Measurements from ENCODE around the gene UBAC1.

UBAC1 gene, protein sequence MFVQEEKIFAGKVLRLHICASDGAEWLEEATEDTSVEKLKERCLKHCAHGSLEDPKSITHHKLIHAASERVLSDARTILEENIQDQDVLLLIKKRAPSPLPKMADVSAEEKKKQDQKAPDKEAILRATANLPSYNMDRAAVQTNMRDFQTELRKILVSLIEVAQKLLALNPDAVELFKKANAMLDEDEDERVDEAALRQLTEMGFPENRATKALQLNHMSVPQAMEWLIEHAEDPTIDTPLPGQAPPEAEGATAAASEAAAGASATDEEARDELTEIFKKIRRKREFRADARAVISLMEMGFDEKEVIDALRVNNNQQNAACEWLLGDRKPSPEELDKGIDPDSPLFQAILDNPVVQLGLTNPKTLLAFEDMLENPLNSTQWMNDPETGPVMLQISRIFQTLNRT

DNA sequence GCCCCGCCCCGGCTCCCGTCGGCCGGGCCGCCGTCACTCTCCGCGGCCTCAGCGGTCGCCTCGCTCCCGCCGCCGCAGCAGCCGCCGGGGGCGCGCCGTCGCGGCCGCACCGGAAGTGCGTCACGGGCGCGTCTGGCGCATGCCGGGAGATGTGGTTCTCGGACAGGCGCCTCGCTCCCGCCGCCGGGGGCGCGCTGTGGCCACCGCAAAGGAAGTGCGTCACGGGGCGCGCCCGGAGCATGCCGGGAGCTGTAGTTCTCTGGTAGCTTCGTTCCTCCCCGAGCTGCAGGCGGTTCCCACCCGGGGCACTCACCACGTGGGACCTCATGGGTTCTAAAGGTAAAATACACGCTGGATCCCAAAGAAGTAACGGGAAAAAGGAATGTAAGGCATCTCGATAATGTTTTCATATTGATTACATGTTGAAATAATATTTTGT, at the start of gene UBAC1:
Gene UBAC1 (minus strand): TSS at position 97 of the 439 bp plus-strand sequence. CDS start 211 bp downstream, outside the sequence.
- DNase-seq = peak; percentile 96

DNA sequence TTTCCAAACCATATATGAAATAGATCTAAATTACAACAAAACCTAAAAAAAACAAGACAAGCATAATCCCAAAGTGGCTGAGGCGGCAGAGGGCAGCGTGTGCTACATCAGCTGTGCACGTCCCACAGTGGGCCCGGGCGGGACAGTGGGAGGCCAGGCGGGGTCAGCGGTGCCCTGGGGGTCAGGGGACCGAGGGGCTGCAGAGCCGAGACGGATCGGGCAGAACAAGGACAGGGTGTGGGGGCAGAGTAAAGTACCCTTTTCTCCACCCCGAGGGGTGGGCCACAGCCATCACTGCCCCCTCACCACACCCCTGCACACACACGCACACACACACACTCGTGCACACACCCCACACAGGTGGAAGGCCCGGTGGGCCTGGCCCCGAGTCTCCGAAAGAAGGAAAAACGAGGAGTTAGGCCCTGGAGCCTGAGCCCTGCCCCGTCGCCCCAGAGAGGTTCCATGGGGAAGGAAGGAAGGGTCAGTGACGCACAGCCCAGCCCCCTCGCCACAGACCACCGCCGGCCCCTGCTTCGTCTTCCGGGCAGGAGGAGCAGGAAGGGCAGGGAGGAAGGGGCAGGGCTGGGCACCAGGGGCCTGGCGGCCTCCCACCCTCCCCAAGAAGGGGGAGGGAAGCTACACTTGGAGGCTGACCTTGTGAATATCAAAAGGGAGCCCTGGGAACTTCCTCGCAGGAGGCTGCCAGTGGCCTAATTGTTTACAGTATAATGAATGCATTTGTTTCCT, 49.6 kb upstream of the UBAC1 start:
- DNase-seq = no peak

DNA sequence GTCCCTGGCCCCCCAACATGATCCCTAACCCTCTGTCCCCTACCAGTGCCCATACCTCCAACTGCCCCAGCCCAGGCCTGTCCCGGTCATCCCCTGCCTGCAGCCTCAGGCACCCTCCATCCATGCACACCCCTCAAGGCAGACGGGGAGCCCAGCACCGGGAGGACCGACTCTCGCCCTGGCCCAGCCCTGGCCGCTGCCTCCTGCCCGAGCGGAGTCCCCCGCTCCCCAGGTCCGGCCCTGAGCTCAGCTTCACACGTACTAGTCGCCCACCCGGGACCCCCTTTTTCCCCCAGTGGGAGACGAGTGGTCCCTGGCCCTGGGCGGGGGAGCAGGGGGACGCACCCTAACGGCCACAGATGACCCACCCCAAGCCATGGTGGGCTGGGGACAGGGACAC, 49.0 kb upstream of the UBAC1 start:
- no peak for DNase-seq

DNA sequence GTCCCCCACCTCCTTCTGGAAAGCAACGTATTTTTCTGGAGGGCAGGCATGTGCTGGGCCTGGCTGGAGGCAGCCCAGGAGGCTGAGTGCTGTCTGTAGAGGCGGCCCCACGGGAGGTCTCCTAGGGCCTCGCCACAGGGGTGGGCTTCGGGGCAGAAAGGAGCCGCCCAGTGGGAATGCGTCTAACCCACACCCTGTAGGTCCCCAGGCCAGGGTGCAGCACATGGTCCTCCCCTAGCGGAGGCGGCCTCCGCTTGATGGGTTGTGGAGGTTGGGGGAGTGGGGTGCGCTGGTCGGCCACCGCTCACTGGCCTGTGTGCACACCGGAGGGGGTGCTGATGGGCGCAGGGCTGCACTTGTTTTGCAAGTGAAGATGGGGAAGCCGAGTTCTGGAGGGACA, 48.3 kb upstream of the UBAC1 start:
- DNase-seq = no peak

DNA sequence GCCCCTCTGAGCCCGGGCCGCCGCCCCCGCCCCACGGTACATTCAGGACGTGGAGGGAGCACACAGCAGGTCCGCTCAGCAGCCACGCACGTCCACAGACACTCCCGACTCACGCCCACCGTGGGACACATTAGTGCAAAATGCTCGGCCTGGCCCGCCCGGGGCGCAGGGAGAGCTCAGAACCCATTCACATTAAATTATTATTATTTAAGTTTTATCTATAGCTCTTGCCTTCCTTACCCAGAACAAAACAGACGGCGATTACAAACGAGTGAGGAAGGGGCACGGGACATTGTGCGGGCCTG, 47.5 kb upstream of the UBAC1 start:
- no peak for DNase-seq

DNA sequence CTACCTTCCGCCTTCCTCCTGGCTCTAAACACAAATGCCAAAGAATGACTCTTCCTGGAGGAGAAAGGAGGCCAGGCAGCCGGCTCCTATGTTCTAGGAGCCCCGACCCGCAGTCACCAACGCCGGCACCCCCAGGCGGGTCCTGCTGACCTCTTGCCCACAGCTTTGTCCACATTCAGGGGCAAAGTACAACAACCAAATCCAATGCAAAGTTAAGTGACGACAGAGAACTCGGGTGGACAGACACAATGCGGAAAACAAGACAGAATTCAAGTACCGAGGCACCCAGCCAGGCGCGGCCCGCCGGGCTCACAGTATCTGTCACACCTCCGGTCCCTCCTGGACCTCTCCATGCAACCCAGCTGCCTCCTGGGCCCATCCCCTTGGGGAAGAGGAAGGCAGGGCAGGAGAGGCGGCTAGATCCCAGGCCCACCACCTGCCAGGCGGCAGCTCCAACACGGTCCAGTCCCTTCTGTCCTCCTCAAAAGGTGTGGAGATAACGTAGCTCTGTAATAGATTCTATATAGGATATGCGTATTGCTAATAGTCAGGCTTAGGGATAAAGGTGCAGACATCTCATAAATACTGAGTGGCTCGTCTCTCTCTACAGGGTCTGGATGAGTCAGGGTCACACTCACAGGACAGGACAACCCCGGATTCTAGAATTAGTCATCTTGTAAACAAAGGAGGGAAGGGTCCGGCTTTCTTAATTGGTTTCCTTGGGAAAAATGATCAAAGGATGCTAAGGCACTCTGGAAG, 46.9 kb upstream of the UBAC1 start:
- DNase-seq = no peak

DNA sequence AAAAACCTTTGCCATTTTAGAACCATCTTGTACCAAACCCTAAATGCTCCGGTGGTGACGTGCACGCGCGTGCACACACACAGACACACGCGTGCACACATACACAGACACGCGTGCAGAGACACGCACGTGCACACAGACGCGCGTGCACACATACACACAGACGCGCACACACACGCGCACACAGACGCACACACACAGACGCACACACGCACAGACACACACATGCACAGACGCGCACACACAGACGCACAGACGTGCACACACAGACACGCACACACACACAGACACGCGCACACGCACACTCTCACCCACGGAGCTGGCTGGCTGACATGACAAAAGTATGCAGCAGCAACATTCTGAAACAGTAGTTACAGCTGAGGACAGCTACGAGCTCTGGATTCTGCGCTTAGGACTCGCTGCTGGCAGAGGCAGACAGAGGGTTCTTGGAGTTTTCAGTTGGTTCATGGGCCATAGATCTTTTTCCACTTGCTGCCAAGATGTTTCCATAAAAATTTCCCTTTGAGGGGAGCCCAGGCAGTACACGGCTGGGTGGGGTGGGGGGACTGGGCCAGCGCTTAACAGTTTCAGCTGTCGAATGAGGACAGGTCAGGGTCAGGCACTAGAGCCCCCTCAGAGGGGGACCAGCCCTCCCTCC, 46.2 kb upstream of the UBAC1 start:
- no peak for DNase-seq

DNA sequence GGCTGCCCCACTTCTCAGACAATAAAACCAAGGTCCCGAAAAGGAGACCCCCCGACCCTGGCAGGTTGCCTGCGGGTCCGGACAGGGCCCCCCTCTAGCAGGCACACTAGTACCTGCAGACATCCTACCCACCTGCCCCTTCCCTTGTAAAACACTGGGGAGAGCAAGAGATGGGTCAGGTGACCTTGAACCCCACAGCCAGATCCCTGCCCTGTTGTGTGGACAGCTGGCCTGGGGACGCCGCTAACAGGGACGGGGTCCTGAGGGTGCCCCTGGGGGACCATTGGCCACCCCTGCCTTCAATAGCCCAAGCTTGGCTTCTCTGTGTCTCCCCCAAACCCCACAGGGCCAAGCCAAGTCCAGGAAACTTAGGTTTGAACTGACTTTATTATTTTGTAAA, 45.0 kb upstream of the UBAC1 start:
- DNase-seq = no peak

DNA sequence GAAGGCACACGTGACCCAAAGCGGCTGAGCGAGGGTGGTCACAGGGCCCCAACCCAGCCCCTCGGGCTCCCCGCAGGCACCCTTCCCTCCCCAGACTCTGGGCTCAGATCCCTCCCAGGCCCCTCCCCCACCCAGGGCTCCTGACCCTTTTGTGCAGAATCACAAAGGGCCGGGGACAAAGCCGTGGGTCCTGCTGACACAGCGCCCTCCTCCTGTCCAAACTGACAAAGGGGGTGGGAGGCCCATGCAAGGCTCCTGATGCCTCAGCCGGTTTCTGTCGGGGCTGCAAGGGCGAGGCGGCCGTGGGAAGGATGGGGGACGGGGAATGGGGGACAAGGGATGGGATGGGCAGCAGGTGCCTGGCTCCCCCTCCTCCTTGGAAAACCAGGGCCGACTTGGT, 43.5 kb upstream of the UBAC1 start:
- DNase-seq = no peak

DNA sequence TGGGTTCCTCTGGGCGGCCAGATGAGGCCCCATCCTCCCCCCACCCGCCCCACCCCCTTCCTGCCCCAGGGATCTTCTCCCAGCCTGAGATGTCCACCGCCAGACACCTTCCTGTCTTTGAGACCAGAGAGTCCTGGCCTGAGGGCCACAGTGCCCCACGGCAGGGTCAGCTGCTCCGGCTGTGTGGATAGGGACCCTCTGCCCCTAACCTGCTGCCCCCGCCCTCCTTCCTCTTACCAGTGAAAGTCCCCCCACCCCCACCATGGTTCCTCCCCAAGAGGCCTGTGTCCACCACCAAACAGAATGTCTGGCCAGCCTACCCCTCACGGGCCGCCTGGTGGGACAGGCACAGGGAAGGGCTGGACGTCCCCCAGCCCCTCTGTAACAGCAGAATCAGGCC, 43.0 kb upstream of the UBAC1 start:
- no peak for DNase-seq

DNA sequence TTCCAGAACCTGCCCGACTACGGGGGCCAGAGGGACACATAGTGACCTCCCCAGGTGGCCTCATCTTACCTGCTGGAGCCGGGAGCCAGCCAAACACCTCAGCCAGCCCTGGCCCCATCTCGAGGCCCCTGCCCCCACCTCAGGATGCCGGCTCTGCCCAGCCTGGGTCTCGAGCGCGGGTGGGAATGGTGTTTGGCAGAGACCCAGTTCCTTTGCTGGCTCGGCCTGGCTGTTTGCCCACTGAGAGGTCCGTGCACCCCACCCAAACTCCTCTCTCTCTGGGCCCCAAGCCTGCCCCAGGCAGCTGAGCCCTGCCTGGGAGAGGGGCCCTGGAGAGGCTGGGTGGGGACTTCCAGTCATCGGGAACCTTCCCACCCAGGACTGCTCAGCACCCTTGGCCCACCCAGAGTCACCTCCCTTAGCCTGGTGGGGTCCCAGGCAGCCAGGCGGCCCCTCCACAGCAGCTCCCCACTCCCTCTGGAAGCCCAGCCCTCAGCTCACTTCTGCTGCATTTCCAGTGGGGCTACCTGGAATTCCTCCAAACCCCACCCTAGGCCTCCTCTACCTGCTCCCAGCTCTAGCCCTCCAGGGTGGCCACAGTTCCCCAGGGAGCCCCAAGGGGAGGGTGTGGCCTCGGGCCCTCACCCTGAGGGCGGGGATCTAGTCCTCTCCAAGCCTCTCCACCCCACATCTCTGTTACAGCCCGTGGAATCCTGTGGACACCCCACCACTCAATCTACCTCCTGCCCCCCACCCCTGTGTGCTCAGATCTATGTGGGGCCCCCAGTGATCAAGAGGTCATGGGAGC, 42.4 kb upstream of the UBAC1 start:
- no peak for DNase-seq

DNA sequence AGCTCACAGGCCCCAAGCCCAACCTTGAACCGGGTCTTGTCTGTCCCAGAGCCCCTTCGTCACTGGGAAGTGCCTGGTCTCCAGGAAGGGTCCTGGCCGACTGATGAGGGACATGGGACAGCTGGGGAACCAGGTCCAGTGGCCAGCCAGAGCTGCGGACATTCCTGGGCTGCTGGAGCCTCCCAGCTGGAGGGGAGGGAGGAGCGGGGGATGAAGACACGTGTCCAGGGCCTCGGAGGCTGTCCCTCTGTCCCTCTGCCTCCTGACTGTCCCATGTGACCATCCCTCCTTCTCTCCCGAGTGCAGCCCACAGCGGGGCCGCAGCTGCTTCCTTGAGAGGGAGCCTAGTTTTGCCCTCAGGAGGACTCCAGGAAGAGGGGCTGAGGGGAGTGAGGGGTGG, 41.7 kb upstream of the UBAC1 start:
- no peak for DNase-seq

DNA sequence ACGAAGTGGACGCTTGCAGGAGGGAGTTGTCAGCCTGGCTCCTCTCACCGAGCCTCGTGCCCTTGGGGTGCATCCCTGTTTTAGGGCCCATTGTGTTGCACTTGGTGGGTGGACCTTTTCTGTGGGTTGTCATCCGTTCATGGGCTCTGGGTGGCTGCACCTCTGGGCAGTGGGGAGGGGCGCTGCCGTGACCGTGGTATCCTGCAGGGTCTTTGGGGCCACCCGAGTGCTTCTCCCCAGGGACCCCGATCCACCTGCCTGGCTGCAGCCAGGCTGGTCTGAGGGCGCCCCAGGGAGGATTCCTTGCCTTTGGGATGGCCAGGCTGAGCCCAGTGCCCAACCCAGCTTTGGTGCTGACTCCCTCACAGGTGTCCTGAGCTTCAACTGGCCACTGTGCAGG, 41.0 kb upstream of the UBAC1 start:
- no peak for DNase-seq

DNA sequence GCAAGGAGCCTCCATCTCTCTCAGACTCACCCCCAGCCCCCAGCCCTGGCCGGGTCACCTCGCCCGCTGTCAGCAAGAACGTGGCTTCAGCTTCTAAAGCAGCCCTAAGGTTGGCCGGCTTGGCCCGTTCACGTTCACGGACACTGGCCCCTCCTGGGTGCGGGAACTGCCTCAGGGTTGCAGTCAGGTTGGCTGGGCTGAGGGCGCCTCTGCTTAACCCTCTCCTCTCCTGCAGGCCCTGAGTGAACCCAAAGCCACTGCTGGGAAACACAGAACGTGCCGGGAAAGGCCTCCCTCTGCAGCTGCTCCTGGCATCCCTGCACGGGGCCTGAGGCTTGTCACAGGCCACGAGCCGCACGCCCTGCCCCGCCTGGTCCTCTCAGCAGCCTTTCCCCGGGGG, 40.1 kb upstream of the UBAC1 start:
- DNase-seq = no peak

DNA sequence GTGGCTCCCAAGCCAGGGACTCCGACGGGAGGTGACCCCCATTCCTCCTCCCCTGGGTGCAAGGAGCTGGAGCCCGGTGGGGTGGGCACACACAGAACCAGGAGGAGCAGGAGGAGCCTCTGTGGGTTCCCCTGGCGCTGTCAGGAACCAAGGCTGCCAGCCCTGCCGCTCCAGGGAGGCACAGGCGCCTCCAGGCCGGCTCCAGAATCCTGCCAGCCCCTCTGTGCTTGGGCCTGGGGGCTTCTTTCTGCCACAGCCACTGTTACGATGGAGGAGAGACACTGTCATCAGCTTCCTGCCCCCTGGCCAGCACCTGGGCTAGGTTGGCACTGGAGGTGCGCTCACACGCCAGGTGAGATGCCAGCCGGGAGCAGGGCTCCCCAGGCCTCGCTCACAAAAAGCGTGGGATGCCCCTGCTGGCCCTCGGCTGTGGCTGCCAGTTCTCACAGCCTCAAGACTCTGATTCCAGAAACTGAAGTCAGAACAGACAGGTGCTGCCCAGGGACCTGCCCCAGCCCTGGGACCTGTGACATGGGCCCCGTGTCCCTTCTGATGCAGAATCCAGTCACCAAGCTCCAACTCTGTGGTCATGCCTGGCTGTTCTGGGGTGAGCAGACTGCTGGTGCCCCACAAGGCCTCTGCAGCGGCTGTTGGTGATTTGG, 37.4 kb upstream of the UBAC1 start:
- no peak for DNase-seq

DNA sequence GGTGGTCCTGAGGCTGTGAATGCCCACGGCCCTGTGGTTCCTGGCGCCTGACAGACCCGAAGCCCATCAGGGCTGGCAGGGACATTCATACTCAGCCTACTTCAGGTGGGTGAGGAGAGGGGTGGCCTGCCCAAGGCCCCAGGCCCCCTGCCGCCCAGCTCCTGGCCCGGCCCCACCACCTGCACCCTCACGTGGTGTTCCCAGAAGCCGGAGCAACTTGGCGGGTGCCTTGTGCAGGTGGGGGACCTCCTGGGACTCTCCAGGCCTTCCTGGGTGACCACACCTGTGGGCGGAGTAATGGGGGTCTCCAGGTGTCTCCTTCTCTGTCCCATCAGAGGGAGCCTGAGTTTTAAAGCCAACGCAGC, 36.8 kb upstream of the UBAC1 start:
- DNase-seq = no peak

DNA sequence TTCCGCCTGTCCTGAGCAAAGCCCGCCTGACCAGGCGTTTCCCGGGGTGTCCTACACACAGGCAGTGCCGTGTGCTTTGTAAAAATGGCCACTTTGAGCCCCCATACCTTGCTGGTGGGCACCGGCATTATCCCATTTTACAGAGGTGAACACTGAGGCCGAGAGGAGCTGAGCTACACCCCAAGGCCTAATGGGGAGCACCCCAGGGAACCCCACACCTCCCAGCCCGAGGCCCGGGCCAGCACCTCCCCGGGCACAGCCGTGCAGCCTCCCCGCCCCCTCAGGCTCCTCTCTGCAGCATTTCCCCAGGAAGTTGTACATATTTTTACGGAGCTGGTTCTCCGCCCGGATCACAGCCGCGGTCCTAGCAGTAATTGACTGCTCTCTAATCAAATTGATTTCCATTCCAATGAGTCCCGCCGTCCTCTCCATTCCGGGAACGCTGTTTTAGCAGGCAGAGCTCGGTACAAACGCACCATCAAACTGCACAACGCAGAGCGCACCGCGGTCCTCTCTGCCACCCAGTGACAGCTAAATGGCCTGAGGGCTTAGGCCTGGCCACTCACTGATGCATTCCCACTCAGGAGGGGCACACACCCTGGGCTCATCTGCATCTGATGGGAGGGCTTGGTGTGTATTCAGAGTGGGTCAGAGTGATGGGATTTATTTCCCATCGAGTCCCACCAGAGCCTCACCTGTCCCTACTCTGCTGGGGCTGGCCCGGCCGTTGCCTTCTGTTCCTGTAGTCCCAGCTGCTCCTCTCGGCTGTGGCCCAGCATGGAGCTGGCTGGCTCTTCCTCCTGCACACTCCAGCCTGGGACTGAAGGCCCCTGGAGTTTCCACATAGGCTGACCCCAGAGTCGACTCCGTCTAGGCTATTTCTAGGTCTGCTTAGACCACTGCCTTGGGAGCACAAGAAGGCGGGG, 36.2 kb upstream of the UBAC1 start:
- no peak for DNase-seq

DNA sequence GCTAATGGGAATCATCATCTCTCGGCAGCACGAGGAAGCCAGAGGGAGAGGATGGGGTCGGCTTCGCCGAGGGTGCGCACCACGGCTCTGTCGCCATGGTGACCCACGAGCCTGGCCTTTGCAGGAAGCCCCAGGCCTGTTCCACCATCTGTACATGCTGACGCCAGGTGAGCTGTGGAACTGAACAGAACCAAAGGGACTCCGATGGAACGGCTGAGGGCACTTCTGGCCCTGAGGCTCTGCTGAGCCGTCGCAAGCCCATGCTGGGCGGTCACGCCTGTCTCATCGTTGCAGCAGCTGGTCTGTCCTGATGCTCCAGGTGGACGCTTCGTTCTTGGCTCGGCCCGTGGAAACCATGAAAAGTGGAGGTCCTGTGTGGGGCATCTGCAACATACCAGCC, 34.6 kb upstream of the UBAC1 start:
- DNase-seq = no peak

DNA sequence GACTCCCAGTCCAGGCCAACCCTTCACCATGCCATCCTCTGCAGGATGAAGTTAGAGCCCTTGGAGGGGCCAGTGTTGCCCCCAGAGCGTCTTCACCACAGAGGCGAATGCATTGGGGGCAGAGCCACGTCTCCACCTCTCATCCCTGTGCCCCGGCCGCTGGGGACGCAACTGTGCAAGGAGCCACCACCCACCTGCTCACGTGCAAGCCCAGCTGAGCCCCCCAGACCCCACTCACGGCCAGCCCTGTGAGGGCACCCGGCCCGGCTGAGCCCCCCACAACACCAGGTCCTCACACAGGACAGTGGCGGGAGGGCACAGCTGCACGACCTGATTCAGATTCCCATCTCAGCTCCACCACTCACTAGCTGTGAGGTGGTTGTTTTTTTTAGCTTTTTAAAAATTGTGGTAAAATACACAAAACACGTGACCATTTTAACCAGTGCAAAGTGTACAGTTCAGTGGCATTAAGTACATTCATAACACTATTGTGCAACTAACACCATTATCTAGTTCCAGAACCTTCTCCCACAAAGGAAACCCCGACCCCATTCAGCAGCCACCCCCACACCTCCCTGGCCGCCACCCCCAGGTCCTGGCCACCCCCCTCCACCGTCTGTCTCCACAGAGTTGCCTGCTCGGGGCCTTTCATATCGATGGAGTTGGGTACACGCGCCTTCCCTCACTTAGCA, 33.5 kb upstream of the UBAC1 start:
- DNase-seq = no peak

All from COR-L47 (cell line).